ENCODE measurements around the gene EIF3A. TPM values are rescaled to one million over a fixed set of nuclear protein-coding genes. Genes with fewer than 3 reads are reported as not detected.

The EIF3A gene
- total RNA-seq, 3 donors from 2014 or later: 94.5 to 124 (median 114) TPM

DNA sequence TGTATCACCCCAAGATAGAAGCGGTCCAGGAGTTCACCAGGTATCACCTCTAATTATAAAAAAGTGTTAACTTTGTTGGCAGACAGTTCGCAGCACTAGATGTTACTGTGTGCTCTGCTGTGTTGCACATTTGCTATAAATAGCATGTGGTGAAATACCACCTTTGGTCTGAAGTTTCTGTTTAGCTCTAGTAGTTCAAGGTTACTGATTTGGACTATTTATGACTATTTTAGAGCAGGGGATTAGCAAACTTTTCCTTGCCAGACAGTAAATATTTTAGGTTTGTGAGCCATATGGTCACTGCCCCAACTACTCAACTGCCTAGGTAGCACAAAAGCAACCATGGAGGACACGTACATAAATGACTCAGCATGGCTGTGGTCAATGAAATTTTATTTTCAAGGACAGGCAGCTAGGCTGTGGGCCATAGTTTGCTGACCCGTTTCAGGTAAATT lies 39.8 kb upstream of the EIF3A start:
- Histone ChIP-seq H3K36me3 (ENCODE audit: low read depth) (peaks cover 4% of the 10 kb centered on the region), H3K4me3 (no peak overlapping the region), H3K9me3 (no peaks in the 10 kb centered on the region), H3K4me1 (ENCODE audit: low read depth) (no peaks in the 10 kb centered on the region)
- TF ChIP-seq, protein P1, sequence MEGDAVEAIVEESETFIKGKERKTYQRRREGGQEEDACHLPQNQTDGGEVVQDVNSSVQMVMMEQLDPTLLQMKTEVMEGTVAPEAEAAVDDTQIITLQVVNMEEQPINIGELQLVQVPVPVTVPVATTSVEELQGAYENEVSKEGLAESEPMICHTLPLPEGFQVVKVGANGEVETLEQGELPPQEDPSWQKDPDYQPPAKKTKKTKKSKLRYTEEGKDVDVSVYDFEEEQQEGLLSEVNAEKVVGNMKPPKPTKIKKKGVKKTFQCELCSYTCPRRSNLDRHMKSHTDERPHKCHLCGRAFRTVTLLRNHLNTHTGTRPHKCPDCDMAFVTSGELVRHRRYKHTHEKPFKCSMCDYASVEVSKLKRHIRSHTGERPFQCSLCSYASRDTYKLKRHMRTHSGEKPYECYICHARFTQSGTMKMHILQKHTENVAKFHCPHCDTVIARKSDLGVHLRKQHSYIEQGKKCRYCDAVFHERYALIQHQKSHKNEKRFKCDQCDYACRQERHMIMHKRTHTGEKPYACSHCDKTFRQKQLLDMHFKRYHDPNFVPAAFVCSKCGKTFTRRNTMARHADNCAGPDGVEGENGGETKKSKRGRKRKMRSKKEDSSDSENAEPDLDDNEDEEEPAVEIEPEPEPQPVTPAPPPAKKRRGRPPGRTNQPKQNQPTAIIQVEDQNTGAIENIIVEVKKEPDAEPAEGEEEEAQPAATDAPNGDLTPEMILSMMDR (IDR thresholded peaks at IDR 0.05): no peak
- ATAC-seq (peak; percentile 49), DNase-seq (no peak)
- intact Hi-C loops (cut with DNase I, micrococcal nuclease): no loop called here

DNA sequence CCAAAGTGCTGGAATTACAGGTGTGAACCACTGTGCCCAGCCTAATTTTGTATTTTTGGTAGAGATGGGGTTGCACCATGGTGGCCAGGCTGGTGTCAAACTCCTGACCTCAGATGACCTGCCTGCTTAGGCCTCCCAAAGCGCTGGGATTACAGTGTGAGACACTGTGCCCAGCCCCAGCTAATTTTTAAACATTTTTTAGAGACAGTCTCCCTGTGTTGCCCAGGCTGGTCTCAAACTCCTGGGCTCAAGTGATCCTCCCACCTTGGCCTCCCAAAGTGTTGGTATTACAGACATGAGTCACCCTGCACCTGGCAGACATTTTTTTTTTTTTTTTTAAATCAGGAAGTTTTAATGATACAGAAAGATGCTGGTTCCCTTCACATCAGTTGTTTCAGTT lies 38.8 kb upstream of the EIF3A start:
- TF ChIP-seq, protein P1 (IDR thresholded peaks at IDR 0.05): no peak
- H3K36me3 ChIP-seq (ENCODE audit: low read depth): peaks cover 4% of the 10 kb centered on the region
- ATAC-seq (no peak), DNase-seq (no peak)
- no peaks in the 10 kb centered on the region for H3K9me3 ChIP-seq
- intact Hi-C loops (cut with DNase I, micrococcal nuclease): no loop called here
- H3K4me3 ChIP-seq: no peak overlapping the region
- no peaks in the 10 kb centered on the region for H3K4me1 ChIP-seq (ENCODE audit: low read depth)

DNA sequence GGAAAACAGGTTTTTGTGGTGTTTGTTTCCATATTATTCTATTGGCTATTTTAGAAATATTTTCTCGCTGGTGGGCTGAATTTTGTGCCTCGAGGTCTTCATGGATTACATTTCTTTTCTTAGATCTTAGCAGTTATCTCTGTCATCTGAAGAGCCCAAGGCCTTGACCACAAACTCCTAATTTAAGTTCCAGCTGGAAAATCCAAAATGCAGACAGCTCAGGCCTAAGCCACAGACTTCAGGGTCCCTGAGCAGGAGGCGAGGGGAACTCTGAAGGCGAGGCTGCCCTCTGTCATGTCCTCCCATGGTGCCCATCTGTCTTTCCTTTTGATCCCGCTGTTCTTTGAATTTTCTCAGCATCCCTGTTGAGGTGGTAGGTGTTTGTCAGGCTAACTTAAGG lies 37.6 kb upstream of the EIF3A start:
- Histone ChIP-seq H3K4me1 (ENCODE audit: low read depth) (no peaks in the 10 kb centered on the region), H3K36me3 (ENCODE audit: low read depth) (no peaks in the 10 kb centered on the region), H3K9me3 (no peaks in the 10 kb centered on the region), H3K4me3 (no peak overlapping the region)
- DNase-seq (no peak), ATAC-seq (no peak)
- TF ChIP-seq, protein P1 (IDR thresholded peaks at IDR 0.05): no peak
- intact Hi-C loops (cut with DNase I, micrococcal nuclease): no loop called here

DNA sequence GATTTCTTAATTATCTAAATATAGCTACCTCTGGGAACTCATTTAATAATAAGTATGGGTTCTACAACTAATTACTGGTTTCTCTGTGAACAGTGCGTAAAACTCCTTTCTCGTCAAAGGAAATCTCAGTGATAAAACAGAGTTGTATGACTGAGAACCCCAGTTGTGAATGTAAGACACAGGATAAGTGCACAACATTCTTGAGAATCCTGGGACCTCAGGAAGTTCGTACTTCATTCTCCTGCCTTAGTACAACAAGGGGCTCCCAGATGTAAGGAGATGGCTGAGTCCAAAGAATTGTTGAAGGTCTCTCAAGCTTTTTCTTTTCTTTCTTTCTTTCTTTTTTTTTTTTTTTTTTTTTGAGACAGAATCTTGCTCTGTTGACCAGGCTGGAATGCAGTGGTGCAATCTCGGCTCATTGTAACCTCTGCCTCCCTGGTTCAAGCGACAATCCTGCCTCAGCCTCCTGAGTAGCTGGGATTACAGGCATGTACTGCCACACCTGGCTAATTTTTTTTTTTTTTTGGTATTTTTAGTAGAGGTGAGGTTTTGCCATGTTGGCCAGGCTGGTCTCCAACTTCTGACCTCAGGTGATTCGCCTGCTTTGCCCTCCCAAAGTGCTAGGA lies 35.8 kb upstream of the EIF3A start:
- H3K4me3 ChIP-seq: no peak overlapping the region
- H3K36me3 ChIP-seq (ENCODE audit: low read depth): peaks cover 10% of the 10 kb centered on the region
- no peaks in the 10 kb centered on the region for H3K9me3 ChIP-seq
- DNase-seq (no peak), ATAC-seq (no peak)
- intact Hi-C loops (cut with DNase I, micrococcal nuclease): no loop called here
- no peaks in the 10 kb centered on the region for H3K4me1 ChIP-seq (ENCODE audit: low read depth)
- TF ChIP-seq, protein P1 (IDR thresholded peaks at IDR 0.05): no peak

DNA sequence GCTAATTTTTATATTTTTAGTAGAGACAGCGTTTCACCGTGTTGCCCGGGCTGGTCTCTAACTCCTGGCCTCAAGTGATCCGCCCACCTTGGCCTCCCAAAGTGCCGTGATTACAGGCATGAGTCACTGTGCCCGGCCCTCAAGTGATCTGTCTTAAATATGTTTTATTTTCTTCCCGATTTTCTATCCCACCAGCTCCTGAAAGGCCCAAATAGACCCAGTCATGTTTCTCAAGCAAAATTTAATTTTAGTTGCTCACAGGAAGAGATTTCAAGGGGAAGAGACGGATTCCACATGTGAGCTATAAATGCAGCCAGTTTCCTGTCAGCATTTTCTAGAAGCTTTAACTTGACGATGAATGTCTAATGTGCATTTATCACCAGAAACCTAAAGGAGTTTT lies 35.3 kb upstream of the EIF3A start:
- Histone ChIP-seq H3K9me3 (no peaks in the 10 kb centered on the region), H3K4me3 (no peak overlapping the region), H3K36me3 (ENCODE audit: low read depth) (peaks cover 10% of the 10 kb centered on the region), H3K4me1 (ENCODE audit: low read depth) (no peaks in the 10 kb centered on the region)
- ATAC-seq (no peak), DNase-seq (no peak)
- TF ChIP-seq, protein P1 (IDR thresholded peaks at IDR 0.05): no peak
- intact Hi-C loops (cut with DNase I, micrococcal nuclease): no loop called here

Data from mucosa of descending colon (tissue), 3 donors.